Keratinocyte (primary cell): Measurements from ENCODE around the gene MXI1. TPM values are rescaled to one million over a fixed set of nuclear protein-coding genes. Genes with fewer than 3 reads are reported as not detected.
"Not testable (repeated sequence)": the region's sequence is repeated elsewhere in the genome, so short reads cannot be mapped to it uniquely, and the experiment has no call there.

Experiments
- DNase-seq: peaks from one replicate; pipeline ENCODE4 v3.0.0-alpha.2; 2011; ENCODE audit warnings: low read depth, missing footprints, low spot score
- FAIRE-seq: peaks from 2 replicates; lab custom pipeline; 2011; peaks lifted over from hg19 to GRCh38; lab: Jason Lieb, UNC
- H2AFZ ChIP-seq: 2 replicates; pipeline ENCODE4 v1.6.0; 2012; ENCODE audit warnings: low read length, control low read depth, inconsistent platforms; ENCODE audit not compliant: control insufficient read depth
- H3K27ac ChIP-seq: 2 replicates; pipeline ENCODE4 v1.5.1; 2011; ENCODE audit warnings: low read length; ENCODE audit not compliant: control insufficient read depth, insufficient read depth
- H3K27me3 ChIP-seq: 3 replicates; pipeline ENCODE4 v1.6.0; 2011; ENCODE audit warnings: low read length; ENCODE audit not compliant: control insufficient read depth, insufficient read depth; ENCODE audit errors: extremely low read depth
- H3K36me3 ChIP-seq, 2 experiments: 2 replicates in 1 of 2; 3 replicates in 1 of 2; pipeline ENCODE4 v1.5.1; 2011; ENCODE audit warnings: low read length in 2 of 2, mild to moderate bottlenecking in 1 of 2; ENCODE audit not compliant: control insufficient read depth in 2 of 2, insufficient read depth in 2 of 2; ENCODE audit errors: extremely low read depth in 1 of 2
- H3K4me1 ChIP-seq: 3 replicates; pipeline ENCODE4 v1.5.1; 2011; ENCODE audit warnings: low read length; ENCODE audit not compliant: control insufficient read depth, insufficient read depth; ENCODE audit errors: extremely low read depth
- H3K4me2 ChIP-seq: 3 replicates; pipeline ENCODE4 v1.6.0; 2011; ENCODE audit warnings: low read depth, low read length; ENCODE audit not compliant: control insufficient read depth, insufficient read depth; ENCODE audit errors: extremely low read depth
- H3K4me3 ChIP-seq, 3 experiments: fragments of 200-600 bp in 1 of 3; sonication (generic) in 1 of 3; 2 replicates in 2 of 3; 3 replicates in 1 of 3; pipeline ENCODE4 v1.5.1; 2011 to 2016; ENCODE audit warnings: low read length in 3 of 3, mild to moderate bottlenecking in 3 of 3, control low read depth in 2 of 3, inconsistent platforms in 1 of 3, low read depth in 1 of 3, mixed read lengths in 1 of 3, mixed run types in 1 of 3, moderate library complexity in 1 of 3; ENCODE audit not compliant: control insufficient read depth in 2 of 3, insufficient read depth in 2 of 3; ENCODE audit errors: extremely low read depth in 1 of 3
- H3K79me2 ChIP-seq: 2 replicates; pipeline ENCODE4 v1.6.0; 2012; ENCODE audit warnings: low read length; ENCODE audit not compliant: control insufficient read depth, insufficient read depth
- H3K9ac ChIP-seq: 3 replicates; pipeline ENCODE4 v1.6.0; 2011; ENCODE audit warnings: low read length; ENCODE audit not compliant: control insufficient read depth, insufficient read depth; ENCODE audit errors: extremely low read depth
- H3K9me1 ChIP-seq: 3 replicates; pipeline ENCODE4 v1.6.0; 2011; ENCODE audit warnings: low read length; ENCODE audit not compliant: control insufficient read depth, insufficient read depth; ENCODE audit errors: extremely low read depth
- H3K9me3 ChIP-seq: 2 replicates; pipeline ENCODE4 v1.5.1; 2012; ENCODE audit warnings: low read depth, low read length; ENCODE audit not compliant: control insufficient read depth
- H4K20me1 ChIP-seq: 3 replicates; pipeline ENCODE4 v1.6.0; 2011; ENCODE audit warnings: low read length; ENCODE audit not compliant: control insufficient read depth, insufficient read depth; ENCODE audit errors: extremely low read depth
- CTCF ChIP-seq, 3 experiments: IDR thresholded peaks in 1 of 3; conservative IDR thresholded peaks in 1 of 3; optimal IDR thresholded peaks in 1 of 3; 2 replicates in 2 of 3; 3 replicates in 1 of 3; pipeline versions ENCODE3 to v1.5.1; 2011; ENCODE audit warnings: low read length in 3 of 3, mild to moderate bottlenecking in 3 of 3, moderate library complexity in 2 of 3, control low read depth in 1 of 3, inconsistent platforms in 1 of 3; ENCODE audit not compliant: insufficient read depth in 2 of 3; ENCODE audit errors: extremely low read depth in 1 of 3
- EZH2 ChIP-seq: IDR thresholded peaks from one replicate; pipeline ENCODE4 v1.6.1; 2012; ENCODE audit warnings: inconsistent platforms, mild to moderate bottlenecking, low read length, moderate library complexity
- dilution Hi-C: fragments of 300-500 bp; cut with MboI; formaldehyde crosslinking; loops from one replicate; pipeline ENCODE4 v1.7.0; 2020; ENCODE audit warnings: low sequenced_read_pairs; ENCODE audit not compliant: extremely low pct_ligation_motif_present
- polyA plus RNA-seq, 5 experiments: library from polyadenylated mRNA; depleted of rRNA in 3 of 5; stranded (reverse) in 3 of 5; stranded (forward) in 1 of 5; unstranded in 1 of 5; fragments of >200 nt; gene quantifications; 1 replicate in 1 of 5; 2 replicates in 3 of 5; 3 replicates in 1 of 5; pipeline versions ENCODE4 v1.2.1 to v1.2.3, GENCODE V29; 2011 to 2012; ENCODE audit warnings: missing spikeins in 2 of 5, low read depth in 1 of 5, low replicate concordance in 1 of 5

Gene MXI1
- polyA plus RNA-seq, 1 donor (not counting 4 experiments of a cell fraction or from before 2014, with no cell fraction given), result 17.8 TPM

- DNase-seq (no peak), FAIRE-seq (no peak)
- H3K9me3 ChIP-seq, result no peaks in the 10 kb centered on the region
- no peaks in the 10 kb centered on the region for H3K4me1 ChIP-seq
- H3K9ac ChIP-seq, result no peak overlapping the region
- no peaks in the 10 kb centered on the region for H3K79me2 ChIP-seq
- no peaks in the 10 kb centered on the region for H4K20me1 ChIP-seq
- H3K4me3 ChIP-seq, result no peak overlapping the region
- H3K27me3 ChIP-seq, result no peaks in the 10 kb centered on the region
- H3K36me3 ChIP-seq, result no peaks in the 10 kb centered on the region
- H3K4me2 ChIP-seq, result no peak overlapping the region
- dilution Hi-C loops, result no loop called here
- TF ChIP-seq EZH2, result no peak
- H3K9me1 ChIP-seq, result no peaks in the 10 kb centered on the region
- H2AFZ ChIP-seq, result no peak overlapping the region
- no peak overlapping the region for H3K27ac ChIP-seq
These were observed 25.5 kb upstream of the MXI1 start for GRCh38 chr10:110181911-110182310.

- H3K4me3 ChIP-seq, result no peak overlapping the region
- no peak for DNase-seq
- no peak overlapping the region for H3K9ac ChIP-seq
- no peak for FAIRE-seq
- no peak overlapping the region for H2AFZ ChIP-seq
- no peaks in the 10 kb centered on the region for H3K79me2 ChIP-seq
- no peaks in the 10 kb centered on the region for H3K36me3 ChIP-seq
- dilution Hi-C loops, result no loop called here
- no peak overlapping the region for H3K27ac ChIP-seq
- H3K9me3 ChIP-seq, result no peaks in the 10 kb centered on the region
- no peak overlapping the region for H3K4me2 ChIP-seq
- TF ChIP-seq CTCF (optimal IDR thresholded peaks at IDR 0.05 in 1 of 3, IDR thresholded peaks at IDR 0.05 in 1 of 3, conservative IDR thresholded peaks at IDR 0.05 in 1 of 3; ENCODE audit: extremely low read depth in 1 of 3, insufficient read depth in 2 of 3, low read length in 3 of 3) (no peak), EZH2 (no peak)
- H4K20me1 ChIP-seq, result no peaks in the 10 kb centered on the region
- H3K9me1 ChIP-seq, result no peaks in the 10 kb centered on the region
- no peaks in the 10 kb centered on the region for H3K27me3 ChIP-seq
- H3K4me1 ChIP-seq, result no peaks in the 10 kb centered on the region
These were observed 23.0 kb upstream of the MXI1 start for GRCh38 chr10:110184398-110184797.

GRCh38 chr10:110185646-110186182, 21.7 kb upstream of the MXI1 start:
- FAIRE-seq, H3K4me2 ChIP-seq, H3K4me3 ChIP-seq, H2AFZ ChIP-seq, H4K20me1 ChIP-seq, H3K27me3 ChIP-seq, dilution Hi-C loops, DNase-seq, H3K27ac ChIP-seq, H3K79me2 ChIP-seq, H3K9me3 ChIP-seq, H3K36me3 ChIP-seq, H3K9ac ChIP-seq, H3K4me1 ChIP-seq, H3K9me1 ChIP-seq: not testable (repeated sequence)
